Neural progenitor cell (in vitro differentiated cells): ENCODE results near the gene SLC41A3. TPM values are rescaled to one million over a fixed set of nuclear protein-coding genes. Genes with fewer than 3 reads are reported as not detected.
"Not testable (repeated sequence)": the region's sequence is repeated elsewhere in the genome, so short reads cannot be mapped to it uniquely, and the experiment has no call there.

Experiments
- DNase-seq: peaks from one replicate; pipeline ENCODE4 v3.0.0-alpha.2; 2016; ENCODE audit warnings: low spot score
- H2AFZ ChIP-seq: fragments of 200-600 bp; sonication (generic); replicated peaks from 2 replicates; pipeline ENCODE4 v1.6.1; 2016; ENCODE audit warnings: antibody characterized with exemption
- H3F3A ChIP-seq: fragments of 200-600 bp; sonication (generic); 2 replicates; pipeline ENCODE4 v1.6.1; 2016; ENCODE audit warnings: antibody characterized with exemption, low read depth
- H3K27ac ChIP-seq: fragments of 200-600 bp; sonication (generic); 2 replicates; pipeline ENCODE4 v1.5.1; 2016; ENCODE audit warnings: mild to moderate bottlenecking
- H3K27me3 ChIP-seq: fragments of 200-600 bp; sonication (generic); 2 replicates; pipeline ENCODE4 v1.6.1; 2016; ENCODE audit warnings: mild to moderate bottlenecking, moderate library complexity
- H3K36me3 ChIP-seq: fragments of 200-600 bp; sonication (generic); 2 replicates; pipeline ENCODE4 v1.5.1; 2016
- H3K4me1 ChIP-seq: fragments of 200-600 bp; sonication (generic); 2 replicates; pipeline ENCODE4 v1.6.1; 2016; ENCODE audit warnings: mixed run types
- H3K4me2 ChIP-seq: fragments of 200-600 bp; sonication (generic); 2 replicates; pipeline ENCODE4 v1.6.1; 2016
- H3K4me3 ChIP-seq: fragments of 200-600 bp; sonication (generic); 2 replicates; pipeline ENCODE4 v1.5.1; 2016
- H3K79me2 ChIP-seq: fragments of 200-600 bp; sonication (generic); 2 replicates; pipeline ENCODE4 v1.6.1; 2016; ENCODE audit warnings: low read depth
- H3K9ac ChIP-seq: fragments of 200-600 bp; sonication (generic); 2 replicates; pipeline ENCODE4 v1.6.1; 2016
- H3K9me3 ChIP-seq: fragments of 200-600 bp; sonication (generic); 2 replicates; pipeline ENCODE4 v1.5.1; 2016; ENCODE audit warnings: low read depth
- H4K20me1 ChIP-seq: fragments of 200-600 bp; sonication (generic); 2 replicates; pipeline ENCODE4 v1.6.1; 2016; ENCODE audit warnings: low read depth
- H3K27ac Mint-ChIP-seq: 3 replicates; pipeline ENCODE4 v1.8.0; 2021; ENCODE audit warnings: mixed read lengths
- H3K27me3 Mint-ChIP-seq: 2 replicates; pipeline ENCODE4 v1.8.0; 2022; ENCODE audit warnings: low read depth, mild to moderate bottlenecking, inconsistent platforms, moderate library complexity, mixed read lengths; ENCODE audit not compliant: insufficient read depth
- H3K36me3 Mint-ChIP-seq: 3 replicates; pipeline ENCODE4 v1.8.0; 2021; ENCODE audit warnings: mixed read lengths
- H3K4me1 Mint-ChIP-seq: 3 replicates; pipeline ENCODE4 v1.8.0; 2021; ENCODE audit warnings: mixed read lengths
- H3K4me3 Mint-ChIP-seq: 3 replicates; pipeline ENCODE4 v1.8.0; 2021; ENCODE audit warnings: mild to moderate bottlenecking, moderate library complexity, mixed read lengths
- H3K9me3 Mint-ChIP-seq: 3 replicates; pipeline ENCODE4 v1.8.0; 2020; ENCODE audit warnings: mixed read lengths
- EZH2 ChIP-seq: fragments of 200-600 bp; sonication (generic); IDR thresholded peaks from 2 replicates; pipeline ENCODE4 v1.6.1; 2017; ENCODE audit warnings: antibody characterized with exemption, mild to moderate bottlenecking, moderate library complexity
- EZH2phosphoT487 ChIP-seq: fragments of 200-600 bp; sonication (generic); IDR thresholded peaks from 2 replicates; pipeline ENCODE4 v1.6.1; 2017; ENCODE audit warnings: antibody characterized with exemption
- total RNA-seq: library from RNA; depleted of rRNA; stranded (reverse); fragments of >200 nt; gene quantifications from 2 replicates; pipeline ENCODE4 v1.2.3, GENCODE V29; 2015; ENCODE audit warnings: low replicate concordance
- TF ChIP-seq, protein P1 (sequence below): fragments of 200-600 bp; sonication (generic); IDR thresholded peaks from 2 replicates; pipeline ENCODE4 v1.5.1; 2017; ENCODE audit warnings: antibody characterized with exemption, mild to moderate bottlenecking

SLC41A3 gene
- total RNA-seq, 1 donor from 2014 or later = 24.9 TPM

DNA sequence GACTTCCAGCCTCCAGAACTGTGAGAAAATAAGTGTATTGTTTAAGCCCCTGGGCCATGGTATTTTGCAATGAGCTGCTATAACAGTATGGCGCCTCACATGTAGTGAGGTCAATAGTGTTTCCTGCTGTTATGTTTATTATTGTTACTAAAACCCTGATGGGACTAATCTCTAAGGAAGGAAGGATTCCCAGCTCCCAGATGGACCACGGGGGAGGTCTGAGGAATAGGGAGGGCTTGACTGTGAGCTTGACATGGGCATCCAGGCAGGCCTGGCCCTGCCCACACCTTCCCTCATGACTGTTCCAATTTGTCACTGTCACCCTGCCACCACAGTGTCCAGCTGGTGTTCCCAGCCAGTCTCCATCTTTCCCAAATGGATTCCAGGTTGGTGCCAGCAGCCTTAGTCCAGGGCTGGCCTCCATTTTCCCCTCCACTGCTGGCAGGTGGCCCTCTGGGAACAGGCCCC is 14.5 kb upstream of the SLC41A3 start:
- no peak overlapping the region for H3K4me2 ChIP-seq
- no peak overlapping the region for H3K4me3 Mint-ChIP-seq
- peaks cover 4% of the 10 kb centered on the region for H3K27me3 Mint-ChIP-seq
- H3K4me3 ChIP-seq = no peak overlapping the region
- no peaks in the 10 kb centered on the region for H3F3A ChIP-seq
- H3K36me3 Mint-ChIP-seq = no peaks in the 10 kb centered on the region
- H3K36me3 ChIP-seq = no peaks in the 10 kb centered on the region
- H2AFZ ChIP-seq = no peak overlapping the region
- no peak overlapping the region for H3K27ac ChIP-seq
- H3K27ac Mint-ChIP-seq = no peak overlapping the region
- H3K27me3 ChIP-seq = no peaks in the 10 kb centered on the region
- no peaks in the 10 kb centered on the region for H3K9me3 ChIP-seq
- DNase-seq = no peak
- H3K9ac ChIP-seq = no peak overlapping the region
- no peaks in the 10 kb centered on the region for H4K20me1 ChIP-seq
- no peaks in the 10 kb centered on the region for H3K4me1 Mint-ChIP-seq
- no peaks in the 10 kb centered on the region for H3K79me2 ChIP-seq
- peaks cover 21% of the 10 kb centered on the region for H3K9me3 Mint-ChIP-seq
- TF ChIP-seq, protein P1, sequence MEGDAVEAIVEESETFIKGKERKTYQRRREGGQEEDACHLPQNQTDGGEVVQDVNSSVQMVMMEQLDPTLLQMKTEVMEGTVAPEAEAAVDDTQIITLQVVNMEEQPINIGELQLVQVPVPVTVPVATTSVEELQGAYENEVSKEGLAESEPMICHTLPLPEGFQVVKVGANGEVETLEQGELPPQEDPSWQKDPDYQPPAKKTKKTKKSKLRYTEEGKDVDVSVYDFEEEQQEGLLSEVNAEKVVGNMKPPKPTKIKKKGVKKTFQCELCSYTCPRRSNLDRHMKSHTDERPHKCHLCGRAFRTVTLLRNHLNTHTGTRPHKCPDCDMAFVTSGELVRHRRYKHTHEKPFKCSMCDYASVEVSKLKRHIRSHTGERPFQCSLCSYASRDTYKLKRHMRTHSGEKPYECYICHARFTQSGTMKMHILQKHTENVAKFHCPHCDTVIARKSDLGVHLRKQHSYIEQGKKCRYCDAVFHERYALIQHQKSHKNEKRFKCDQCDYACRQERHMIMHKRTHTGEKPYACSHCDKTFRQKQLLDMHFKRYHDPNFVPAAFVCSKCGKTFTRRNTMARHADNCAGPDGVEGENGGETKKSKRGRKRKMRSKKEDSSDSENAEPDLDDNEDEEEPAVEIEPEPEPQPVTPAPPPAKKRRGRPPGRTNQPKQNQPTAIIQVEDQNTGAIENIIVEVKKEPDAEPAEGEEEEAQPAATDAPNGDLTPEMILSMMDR = no peak
- no peak for TF ChIP-seq EZH2phosphoT487
- TF ChIP-seq EZH2 = no peak
- H3K4me1 ChIP-seq = no peaks in the 10 kb centered on the region

DNA sequence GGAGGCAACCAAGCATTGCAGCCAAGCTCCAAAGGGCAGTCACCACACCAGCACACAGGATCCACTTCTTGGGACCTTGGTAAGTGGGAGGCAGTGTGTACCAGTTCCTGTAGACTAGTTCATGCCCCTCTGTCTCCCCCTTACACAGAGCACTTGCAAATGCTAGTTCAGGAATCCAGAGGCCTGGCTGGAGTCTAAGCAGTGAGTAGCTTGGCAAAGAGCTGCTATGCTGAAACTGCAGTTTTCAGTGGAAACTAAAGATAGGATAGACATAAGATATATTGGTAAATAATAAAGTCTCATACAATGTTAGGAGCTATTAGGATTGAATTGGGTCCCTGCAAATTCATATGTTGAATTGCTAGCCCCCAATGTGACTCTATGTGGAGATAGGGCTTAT is 13.9 kb upstream of the SLC41A3 start:
- Histone ChIP-seq H3K27ac (no peak overlapping the region), H4K20me1 (no peaks in the 10 kb centered on the region), H2AFZ (no peak overlapping the region), H3F3A (no peaks in the 10 kb centered on the region), H3K4me2 (no peak overlapping the region), H3K9ac (no peak overlapping the region), H3K9me3 (no peaks in the 10 kb centered on the region), H3K36me3 (no peaks in the 10 kb centered on the region), H3K4me1 (no peaks in the 10 kb centered on the region), H3K4me3 (no peak overlapping the region), H3K27me3 (no peaks in the 10 kb centered on the region), H3K79me2 (no peaks in the 10 kb centered on the region)
- H3K4me1 Mint-ChIP-seq = no peaks in the 10 kb centered on the region
- peaks cover 21% of the 10 kb centered on the region for H3K9me3 Mint-ChIP-seq
- H3K27me3 Mint-ChIP-seq = peaks cover 4% of the 10 kb centered on the region
- peak overlapping the region; percentile 39 for H3K4me3 Mint-ChIP-seq
- TF ChIP-seq, protein P1 = no peak
- TF ChIP-seq EZH2phosphoT487 = no peak
- TF ChIP-seq EZH2 = no peak
- DNase-seq = no peak
- no peaks in the 10 kb centered on the region for H3K36me3 Mint-ChIP-seq
- no peak overlapping the region for H3K27ac Mint-ChIP-seq

GRCh38 chr3:126096274-126096673 is 12.3 kb upstream of the SLC41A3 start:
- not testable (repeated sequence) for H3K36me3 ChIP-seq, H3F3A ChIP-seq, H3K79me2 ChIP-seq, DNase-seq, H3K36me3 Mint-ChIP-seq, H3K9ac ChIP-seq, H3K27ac ChIP-seq, H3K4me3 Mint-ChIP-seq, H3K4me2 ChIP-seq, H3K4me1 ChIP-seq, H4K20me1 ChIP-seq, H3K27ac Mint-ChIP-seq, H2AFZ ChIP-seq, H3K27me3 ChIP-seq, H3K9me3 ChIP-seq, H3K27me3 Mint-ChIP-seq, H3K4me3 ChIP-seq, H3K4me1 Mint-ChIP-seq
- peaks cover 33% of the 10 kb centered on the region for H3K9me3 Mint-ChIP-seq

DNA sequence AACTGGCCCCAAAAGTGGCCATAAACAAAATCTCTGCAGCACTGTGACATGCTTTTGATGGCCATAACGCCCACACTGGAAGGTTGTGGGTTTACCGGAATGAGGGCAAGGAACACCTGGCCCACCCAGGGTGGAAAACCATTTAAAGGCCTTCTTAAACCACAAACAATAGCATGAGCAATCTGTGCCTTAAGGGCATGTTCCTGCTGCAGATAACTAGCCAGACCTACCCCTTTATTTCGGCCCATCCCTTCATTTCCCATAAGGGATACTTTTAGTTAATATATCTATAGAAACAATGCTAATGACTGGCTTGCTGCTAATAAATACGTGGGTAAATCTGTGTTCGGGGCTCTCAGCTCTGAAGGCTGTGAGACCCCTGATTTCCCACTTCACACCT is 8.2 kb upstream of the SLC41A3 start:
- H3K9me3 ChIP-seq = peaks cover 22% of the 10 kb centered on the region
- H3K9ac ChIP-seq, H3K27ac ChIP-seq, DNase-seq, H3K79me2 ChIP-seq, H3K27ac Mint-ChIP-seq, H3F3A ChIP-seq, H2AFZ ChIP-seq, H3K4me3 Mint-ChIP-seq, H3K4me1 ChIP-seq, H3K27me3 ChIP-seq, H3K4me2 ChIP-seq, H3K4me3 ChIP-seq, H3K36me3 ChIP-seq, H4K20me1 ChIP-seq, H3K36me3 Mint-ChIP-seq, H3K4me1 Mint-ChIP-seq, H3K27me3 Mint-ChIP-seq: not testable (repeated sequence)
- H3K9me3 Mint-ChIP-seq = peaks cover 52% of the 10 kb centered on the region
